Ramos (cell line): Measurements from ENCODE around the gene C1orf35.

Experiments
- in situ Hi-C: fragments of 300-500 bp; cut with MboI; formaldehyde crosslinking; loops from one replicate; pipeline ENCODE4 v1.14.3; 2022; ENCODE audit warnings: low sequenced_read_pairs; ENCODE audit not compliant: unreplicated experiment

Gene C1orf35

GRCh38 chr1:228143480-228144192 is 40.5 kb upstream of the C1orf35 start:
- in situ Hi-C loops = no loop called here

GRCh38 chr1:228142701-228143136 is 39.6 kb upstream of the C1orf35 start:
- in situ Hi-C loops = no loop called here

- in situ Hi-C loops = no loop called here
Measured at GRCh38 chr1:228142155-228142691, 39.1 kb upstream of the C1orf35 start.

- in situ Hi-C loops = no loop called here
Measured at GRCh38 chr1:228141226-228142044, 38.3 kb upstream of the C1orf35 start.

GRCh38 chr1:228140724-228141225 is 37.6 kb upstream of the C1orf35 start:
- in situ Hi-C loops = no loop called here

- in situ Hi-C loops = no loop called here
Measured at GRCh38 chr1:228139931-228140723, 37.0 kb upstream of the C1orf35 start, which contains the start of gene GUK1. TSS of gene GUK1 (plus strand) at chr1:228140279. CDS start at chr1:228140303, 24 bp downstream.

GRCh38 chr1:228139406-228139930 is 36.3 kb upstream of the C1orf35 start:
- in situ Hi-C loops = no loop called here

GRCh38 chr1:228136901-228137300 is 33.8 kb upstream of the C1orf35 start:
- in situ Hi-C loops = no loop called here

- in situ Hi-C loops = no loop called here
Measured at GRCh38 chr1:228134591-228134990, 31.5 kb upstream of the C1orf35 start.

GRCh38 chr1:228131766-228132165 is 28.6 kb upstream of the C1orf35 start:
- in situ Hi-C loops = no loop called here

- in situ Hi-C loops = loop anchor here (10.0 kb wide), 1 partner anchor 50 kb away; no protein-coding TSS in a partner anchor
Measured at GRCh38 chr1:228125185-228125584, 22.1 kb upstream of the C1orf35 start.

GRCh38 chr1:228123505-228123904 is 20.4 kb upstream of the C1orf35 start:
- in situ Hi-C loops = loop anchor here (10.0 kb wide), 1 partner anchor 51 kb away; no protein-coding TSS in a partner anchor

- in situ Hi-C loops = loop anchor here (10.0 kb wide), 1 partner anchor 52 kb away; no protein-coding TSS in a partner anchor
Measured at GRCh38 chr1:228122921-228123441, 19.9 kb upstream of the C1orf35 start.

GRCh38 chr1:228120857-228121489 is 17.8 kb upstream of the C1orf35 start:
- in situ Hi-C loops = loop anchor here (10.0 kb wide), 1 partner anchor 54 kb away; no protein-coding TSS in a partner anchor

GRCh38 chr1:228120351-228120750 is 17.2 kb upstream of the C1orf35 start:
- in situ Hi-C loops = loop anchor here (10.0 kb wide), 1 partner anchor 54 kb away; no protein-coding TSS in a partner anchor

- in situ Hi-C loops = no loop called here
Measured at GRCh38 chr1:228118040-228118439, 14.9 kb upstream of the C1orf35 start.

GRCh38 chr1:228117335-228117734 is 14.2 kb upstream of the C1orf35 start:
- in situ Hi-C loops = no loop called here

- in situ Hi-C loops = no loop called here
Measured at GRCh38 chr1:228114827-228115226, 11.7 kb upstream of the C1orf35 start.

- in situ Hi-C loops = no loop called here
Measured at GRCh38 chr1:228112617-228113016, 9.5 kb upstream of the C1orf35 start.
